ENCODE results near the gene STARD3.
"Not testable (repeated sequence)": the region's sequence is repeated elsewhere in the genome, so short reads cannot be mapped to it uniquely, and the experiment has no call there.

The STARD3 gene

GRCh38 chr17:39636927-39637736 lies at the start of gene STARD3:
STARD3 (plus strand) TSS chr17:39637144; CDS start chr17:39653532, 16,388 bp downstream.
- peak; percentile 90 for DNase-seq (ENCODE audit: low read depth)

DNA sequence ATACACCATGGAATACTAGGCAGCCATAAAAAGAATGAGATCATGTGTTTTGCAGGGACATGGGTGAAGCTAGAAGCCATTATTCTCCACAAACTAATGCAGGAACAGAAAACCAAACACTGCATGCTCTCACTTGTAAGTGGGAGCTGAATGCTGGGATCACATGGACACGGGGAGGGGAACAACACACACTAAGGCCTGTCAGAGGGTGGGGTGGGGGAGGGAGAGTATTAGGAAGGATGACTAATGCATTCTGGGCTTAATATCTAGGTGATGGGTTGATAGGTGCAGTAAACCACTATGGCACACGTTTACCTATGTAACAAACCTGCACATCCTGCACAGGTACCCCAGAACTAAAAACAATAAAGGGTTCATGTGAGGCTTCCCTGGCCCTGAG lies 46.8 kb upstream of the STARD3 start:
- not testable (repeated sequence) for DNase-seq (ENCODE audit: low read depth)

DNA sequence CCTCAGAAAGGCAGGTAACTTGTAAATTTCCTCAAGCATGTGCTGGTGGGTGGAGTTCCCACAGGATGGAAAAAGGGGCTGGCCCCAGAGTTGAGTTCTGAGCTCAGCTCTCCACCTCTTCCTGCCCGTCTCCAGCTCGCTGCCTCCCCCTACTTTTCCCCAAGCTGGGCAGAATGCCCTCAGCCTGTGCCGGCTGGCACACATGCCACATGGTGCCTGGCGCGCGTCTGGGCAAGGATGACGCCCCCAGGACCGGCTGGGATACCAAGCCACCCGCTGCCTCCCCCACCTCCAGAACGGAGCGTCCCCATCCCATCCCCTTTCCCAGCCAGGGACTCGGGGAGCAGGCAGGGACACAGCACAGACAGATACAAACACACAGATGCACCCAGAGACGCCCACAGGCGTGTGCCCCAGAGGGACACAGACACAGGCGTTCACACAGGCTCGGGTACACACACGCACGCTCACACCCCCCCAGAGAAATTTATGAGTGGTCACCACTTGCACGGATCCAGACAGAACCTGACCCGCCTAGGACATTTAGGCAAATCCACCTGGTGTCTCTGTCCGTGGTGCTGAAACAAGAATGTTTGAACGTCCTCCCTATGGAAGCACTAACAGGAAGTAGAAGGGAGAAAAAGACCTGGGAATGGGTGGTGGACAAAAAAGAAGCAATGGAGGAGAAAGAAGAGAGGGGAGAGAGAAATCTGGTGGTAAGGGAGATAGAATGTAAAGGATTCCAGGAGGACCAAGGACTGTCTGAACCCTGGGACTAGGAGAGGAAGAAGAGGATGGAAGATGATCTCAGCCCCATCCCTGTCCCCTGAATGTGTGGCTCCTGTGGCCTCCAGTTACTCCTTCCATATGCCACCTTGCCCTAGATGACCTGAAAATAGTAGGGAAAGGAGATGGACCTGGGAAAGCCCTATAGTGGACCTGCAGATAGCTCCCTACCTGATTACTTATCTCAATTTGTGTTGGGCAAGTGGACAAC lies 44.7 kb upstream of the STARD3 start:
- no peak for DNase-seq (ENCODE audit: low read depth)

DNA sequence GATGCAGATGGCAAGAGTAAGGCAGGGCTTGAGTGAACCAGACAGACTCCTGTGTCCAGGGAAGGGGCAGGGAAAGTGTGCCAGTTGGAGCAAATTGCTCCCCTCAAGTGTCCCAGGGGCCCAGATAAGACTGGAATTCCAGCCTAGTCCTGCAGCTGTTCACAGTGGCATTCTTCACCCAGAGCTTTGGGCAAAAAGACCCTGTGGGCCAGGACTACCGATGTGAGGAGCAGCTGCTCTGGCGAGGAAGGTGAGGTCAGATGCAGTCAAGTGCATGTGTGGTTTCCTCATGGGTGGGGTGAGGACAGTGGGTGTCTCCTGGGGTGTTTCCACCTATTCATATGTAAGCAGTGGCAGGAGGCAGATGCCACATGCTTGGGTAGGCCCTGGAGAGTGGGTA lies 43.6 kb upstream of the STARD3 start:
- DNase-seq (ENCODE audit: low read depth), result no peak

GRCh38 chr17:39595294-39595693 lies 41.6 kb upstream of the STARD3 start:
- no peak for DNase-seq (ENCODE audit: low read depth)

GRCh38 chr17:39595928-39596510 lies 40.9 kb upstream of the STARD3 start:
- no peak for DNase-seq (ENCODE audit: low read depth)

DNA sequence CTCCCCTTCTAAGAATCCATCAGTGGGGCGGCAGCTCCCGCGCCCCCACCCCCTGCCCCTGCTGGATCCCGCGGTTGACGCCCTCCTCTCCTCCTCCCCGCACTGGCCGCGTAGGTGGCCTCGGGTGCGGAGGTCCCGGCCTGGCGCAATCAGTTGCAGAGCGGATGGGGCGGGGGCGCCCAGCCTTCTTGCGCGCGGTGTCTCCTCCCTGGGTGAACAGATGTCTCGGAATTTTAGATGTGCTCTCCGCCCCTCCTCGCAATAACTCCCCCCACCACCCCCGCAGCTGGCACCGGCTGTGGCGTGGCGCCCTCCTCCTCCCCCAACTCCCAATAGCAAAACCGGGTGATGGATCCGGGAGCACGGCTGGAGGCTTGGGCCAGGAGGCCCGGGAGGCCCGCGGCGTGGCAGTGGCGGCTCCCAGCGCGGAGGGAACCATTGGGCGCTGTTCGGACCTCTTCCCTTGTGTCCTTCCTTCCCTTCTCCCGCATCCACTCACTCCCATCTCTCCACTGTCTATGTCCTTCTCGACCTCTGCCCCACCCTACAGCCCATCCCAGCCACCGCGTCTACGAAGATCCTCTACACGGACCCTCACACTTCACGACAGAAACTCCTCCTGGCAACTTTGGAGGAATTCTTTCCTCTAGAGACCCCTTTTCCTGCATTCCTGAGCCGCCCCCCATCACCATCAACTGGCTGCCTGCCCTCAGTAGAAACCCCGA lies 40.2 kb upstream of the STARD3 start:
- no peak for DNase-seq (ENCODE audit: low read depth)

DNA sequence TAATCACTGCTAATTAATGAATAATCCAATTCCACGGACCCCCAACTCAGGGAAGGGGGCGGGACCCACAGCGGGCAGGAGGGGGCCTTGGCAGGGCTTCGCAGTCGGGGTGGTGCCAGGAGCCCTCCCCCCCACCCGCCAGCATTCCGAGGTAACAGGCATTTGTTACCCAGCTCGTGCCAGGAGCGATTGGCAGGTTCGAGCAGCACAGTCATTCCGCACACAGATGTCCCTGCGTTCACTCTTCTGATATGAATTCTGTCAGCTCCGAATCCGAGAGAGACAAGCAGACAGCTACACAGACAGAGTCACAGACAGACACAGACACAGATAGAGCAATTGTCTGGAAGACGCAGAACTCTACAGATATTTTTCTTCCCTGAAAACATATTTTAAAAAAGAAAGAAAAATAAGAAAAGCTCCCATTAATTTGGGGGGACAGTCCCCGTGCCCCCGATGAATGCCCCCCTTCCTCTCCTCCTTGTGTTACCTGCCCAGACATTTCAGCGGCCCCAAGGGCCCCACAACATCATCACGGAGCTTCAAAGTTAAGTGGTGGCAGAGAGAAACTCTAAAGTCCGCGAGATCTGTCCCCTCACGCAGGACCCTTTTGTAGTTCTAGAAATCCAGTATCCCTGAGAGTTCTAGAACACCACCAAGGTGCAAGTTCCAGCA lies 39.4 kb upstream of the STARD3 start:
- no peak for DNase-seq (ENCODE audit: low read depth)

GRCh38 chr17:39598047-39598481 lies 38.9 kb upstream of the STARD3 start:
- no peak for DNase-seq (ENCODE audit: low read depth)

DNA sequence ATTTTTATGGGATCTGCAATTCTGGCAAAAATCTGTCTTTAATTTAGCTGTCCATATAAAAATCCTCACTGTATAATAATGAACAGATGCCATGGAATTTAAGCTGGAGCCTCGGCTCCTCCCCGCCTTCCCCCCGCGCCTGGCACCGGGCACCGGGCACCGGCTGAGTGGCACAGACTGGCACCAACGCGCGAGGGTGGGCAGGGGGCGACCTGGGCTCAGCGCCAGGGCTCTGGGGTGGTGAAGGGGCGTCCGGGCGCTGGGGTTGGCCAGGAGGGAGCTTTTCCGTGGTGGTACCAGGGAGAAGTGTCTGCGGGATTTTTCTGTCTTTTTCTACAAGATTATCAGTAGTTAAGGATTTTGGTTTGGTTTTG lies 38.3 kb upstream of the STARD3 start:
- no peak for DNase-seq (ENCODE audit: low read depth)

DNA sequence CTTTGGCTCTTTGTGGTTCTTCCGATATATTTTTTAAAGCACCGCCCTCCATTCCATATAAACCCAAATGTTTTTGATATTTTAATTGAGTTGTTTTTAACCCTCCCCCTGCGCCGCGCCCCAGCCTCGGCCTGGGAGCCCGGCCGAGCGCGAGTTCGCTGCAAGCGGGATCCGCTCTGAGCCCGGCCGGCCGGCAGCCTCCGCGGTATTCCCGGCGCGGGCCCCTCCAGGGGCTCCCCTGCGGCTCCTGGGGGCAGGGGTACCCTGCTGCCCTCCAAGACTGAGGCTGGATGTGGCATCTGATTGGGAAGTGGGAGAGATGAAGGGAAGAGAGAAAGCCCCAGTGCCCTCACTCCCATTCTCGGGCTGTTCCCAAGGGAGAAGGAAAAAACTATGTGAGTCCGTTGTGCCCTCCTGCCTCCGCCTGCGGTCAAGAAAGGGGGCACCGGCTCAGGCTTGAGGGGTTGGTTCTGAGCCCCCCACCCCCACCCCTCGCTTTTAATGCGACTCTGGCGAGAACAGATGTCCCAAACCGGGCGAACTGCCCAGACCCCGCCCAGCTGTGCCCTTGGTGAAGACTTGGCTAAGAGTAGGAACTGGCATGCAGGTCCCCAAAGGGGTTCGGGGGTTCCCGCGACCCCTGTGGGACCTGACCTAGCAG lies 37.8 kb upstream of the STARD3 start:
- no peak for DNase-seq (ENCODE audit: low read depth)

- DNase-seq (ENCODE audit: low read depth), result no peak
Measured at GRCh38 chr17:39599665-39600231, 37.2 kb upstream of the STARD3 start.

DNA sequence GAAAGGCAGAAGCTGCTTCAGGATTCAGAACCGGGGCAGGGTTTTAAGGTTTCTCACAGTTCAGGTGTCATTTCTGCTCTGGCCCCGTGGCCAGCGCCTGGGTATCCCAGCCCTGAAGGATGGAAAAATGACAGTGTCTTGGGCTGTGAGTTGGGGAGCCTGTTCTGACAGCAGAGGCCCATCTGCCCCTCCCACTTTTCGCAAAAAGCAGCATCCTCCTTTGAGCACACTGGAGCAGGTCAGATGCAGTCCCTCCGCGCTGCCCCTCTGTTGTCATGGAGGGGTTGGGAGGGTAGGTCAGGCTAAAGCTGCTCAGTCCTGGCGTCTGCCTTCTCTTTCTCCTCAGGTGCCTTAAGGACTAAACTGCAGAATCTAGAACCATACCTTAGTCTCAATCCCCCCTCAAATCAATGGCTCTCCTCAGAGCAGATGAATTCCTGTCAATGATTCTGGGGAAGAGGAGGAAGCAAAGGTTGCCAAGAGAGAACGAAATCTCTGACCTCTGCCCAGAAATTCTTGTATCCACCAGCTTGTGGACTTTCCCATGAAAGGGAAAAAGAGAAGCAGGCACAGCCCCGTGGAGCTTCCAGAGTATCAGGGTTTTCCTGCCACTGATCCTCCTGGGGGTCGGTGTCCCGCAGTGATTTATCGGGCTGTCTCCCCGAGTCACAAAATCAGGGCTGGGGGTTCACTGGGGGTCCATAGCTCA lies 36.5 kb upstream of the STARD3 start:
- no peak for DNase-seq (ENCODE audit: low read depth)

- DNase-seq (ENCODE audit: low read depth), result no peak
Measured at GRCh38 chr17:39600997-39601597, 35.8 kb upstream of the STARD3 start.

- no peak for DNase-seq (ENCODE audit: low read depth)
Measured at GRCh38 chr17:39601758-39602532, 35.0 kb upstream of the STARD3 start.

DNA sequence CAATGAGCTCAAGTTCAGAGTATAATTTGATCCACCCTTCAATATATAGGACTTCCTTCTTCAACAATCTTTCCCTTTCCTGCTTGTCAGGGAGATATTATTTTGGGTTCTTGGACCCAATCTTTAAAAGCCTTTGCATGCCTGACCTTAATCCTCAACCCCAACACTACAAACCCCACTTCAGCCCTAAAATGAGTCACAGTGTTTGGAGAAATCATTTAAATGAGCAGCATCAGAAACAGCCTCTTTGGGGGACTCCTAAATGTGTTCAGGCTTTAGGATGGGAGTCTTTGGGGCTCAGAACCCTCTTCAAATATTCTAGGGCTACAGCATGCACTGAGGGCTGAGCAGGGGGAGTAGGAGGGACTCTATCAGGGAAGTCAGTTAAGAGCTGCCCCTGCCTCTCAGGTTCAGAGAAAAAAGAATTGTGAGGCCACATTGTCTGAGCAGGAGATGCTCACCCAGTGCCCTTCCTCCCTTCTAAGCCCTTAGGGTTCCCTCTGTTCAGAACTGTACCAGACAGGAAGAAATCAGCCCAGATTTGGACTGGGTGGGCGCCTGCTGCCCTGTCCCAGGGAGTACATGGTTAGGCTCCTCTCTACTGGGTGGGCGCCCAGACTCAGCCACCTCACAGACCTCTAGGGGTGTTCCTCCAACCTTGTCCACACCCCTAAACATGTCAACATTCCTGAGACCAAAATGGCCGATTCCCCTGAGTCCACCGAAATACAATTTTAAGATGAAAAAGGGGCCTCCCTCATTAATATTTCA lies 34.2 kb upstream of the STARD3 start:
- DNase-seq (ENCODE audit: low read depth), result no peak

DNA sequence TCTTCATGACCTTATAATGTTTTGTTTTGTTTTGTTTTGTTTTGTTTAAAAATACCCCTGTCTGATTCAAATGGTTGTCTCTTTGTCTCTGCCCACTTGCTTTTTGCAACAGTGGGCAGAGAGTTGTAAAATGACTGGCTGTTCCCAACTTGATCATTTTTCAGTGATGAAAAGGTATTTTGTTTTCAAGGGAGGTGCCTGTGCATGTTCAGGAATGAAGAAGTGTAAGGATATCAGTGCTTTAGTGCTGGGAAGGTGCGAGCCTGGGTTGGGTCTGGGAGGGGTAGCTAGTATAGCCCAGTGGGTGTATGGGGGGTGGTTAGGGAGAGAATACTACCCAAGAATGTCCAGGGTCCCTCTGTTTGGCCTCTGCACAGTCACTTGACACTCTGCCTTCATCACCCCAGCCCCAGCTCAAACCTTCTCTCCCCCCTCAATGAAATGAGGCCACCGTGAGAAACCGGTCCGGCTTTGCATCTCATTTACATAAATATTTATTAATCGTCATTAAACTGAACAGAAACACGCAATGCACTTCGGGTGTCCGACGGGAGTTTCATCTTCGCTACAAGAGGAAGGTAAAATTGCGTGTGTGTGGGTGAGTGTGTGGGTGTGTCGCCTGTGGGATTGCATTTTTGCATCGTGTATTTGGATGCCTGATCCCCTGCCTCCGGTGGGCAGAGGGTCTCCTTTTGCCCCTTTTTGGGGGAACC lies 33.5 kb upstream of the STARD3 start:
- DNase-seq (ENCODE audit: low read depth), result no peak

Data from stimulated activated CD8-positive, alpha-beta memory T cell treated with anti-CD3 and anti-CD28 coated beads, Interleukin-4, amount 100 ng/mL, for 24 hours (primary cell).